ENCODE results near the gene TRAIP. TPM values are rescaled to one million over a fixed set of nuclear protein-coding genes. Genes with fewer than 3 reads are reported as not detected.

The TRAIP gene
- total and polyA plus RNA-seq, 2 donors (not counting 1 experiment from before 2014, with no cell fraction given): 5.0 to 8.7 TPM

- CTCF ChIA-PET: interaction anchor here (1.2 to 15.1 kb wide), 7 partner anchors 14 to 105 kb away, joined by 4 to 547 read pairs (median 15); partner anchors contain the start of genes AMIGO3, IP6K1 and UBA7
- POLR2A ChIA-PET: no interaction called here
- H3K27ac Mint-ChIP-seq: no peak overlapping the region
- intact Hi-C loops (cut with micrococcal nuclease): loop anchor here (5.0 kb wide), 1 partner anchor 426 kb away; no protein-coding TSS in a partner anchor
- Histone ChIP-seq H3K79me2 (ENCODE audit: control insufficient read depth, insufficient read depth, low read length) (peaks cover 10% of the 10 kb centered on the region), H3K36me3 (replicated peaks in 1 of 2; ENCODE audit: control extremely low read depth in 1 of 2, control insufficient read depth in 1 of 2, extremely low read depth in 1 of 2, insufficient read depth in 2 of 2, low read length in 1 of 2) (peaks cover 0 to 6% of the 10 kb centered on the region in 2 experiments), H3K27me3 (replicated peaks in 1 of 4; ENCODE audit: control extremely low read depth in 1 of 4, control insufficient read depth in 3 of 4, insufficient read depth in 4 of 4, low read length in 3 of 4) (peaks cover 0 to 3% (median 0%) of the 10 kb centered on the region in 4 experiments), H3K9ac (ENCODE audit: low read length) (no peak overlapping the region), H3K27ac (ENCODE audit: low read length in 2 of 2) (no peak overlapping the region), H3K4me3 (ENCODE audit: control extremely low read depth in 1 of 5, extremely low read depth in 1 of 5, insufficient read depth in 1 of 5, low read depth in 2 of 5, low read length in 4 of 5) (no peak overlapping the region), H3K4me1 (ENCODE audit: control insufficient read depth in 2 of 2, insufficient read depth in 2 of 2, low read length in 2 of 2) (peaks cover 24 to 29% of the 10 kb centered on the region in 2 donors), H4K20me1 (ENCODE audit: control insufficient read depth, insufficient read depth, low read length, poor library complexity, severe bottlenecking) (no peaks in the 10 kb centered on the region), H2AFZ (ENCODE audit: insufficient read depth, low read depth, low read length, poor library complexity, severe bottlenecking) (no peak overlapping the region), H3K4me2 (replicated peaks; ENCODE audit: low read depth, low read length, poor library complexity, severe bottlenecking) (no peak overlapping the region), H3K9me3 (ENCODE audit: control extremely low read depth in 1 of 3, control insufficient read depth in 2 of 3, insufficient read depth in 1 of 3, low read length in 2 of 3) (no peaks in the 10 kb centered on the region)
- peaks cover 35% of the 10 kb centered on the region for H3K4me1 Mint-ChIP-seq
- peaks cover 5% of the 10 kb centered on the region for H3K27me3 Mint-ChIP-seq
- H3K4me3 Mint-ChIP-seq: peak overlapping the region; percentile 86
- DNase-seq (no peak), ATAC-seq (ENCODE audit: low read depth) (no peak)
- H3K9me3 Mint-ChIP-seq (ENCODE audit: insufficient read depth): no peaks in the 10 kb centered on the region
- no peak for TF ChIP-seq EZH2 (IDR thresholded peaks at IDR 0.05; ENCODE audit: borderline replicate concordance, insufficient read depth, low read depth, low read length, poor library complexity, severe bottlenecking)
- TF ChIP-seq CTCF (IDR thresholded peaks at IDR 0.05): no peak
- 96% methylated on average over 2 of the region's 2 CpGs for WGBS (ENCODE audit: insufficient coverage)
Observed at GRCh38 chr3:49801160-49801559, 55.2 kb downstream of the TRAIP start.

GRCh38 chr3:49799761-49800160, 56.6 kb downstream of the TRAIP start, which contains the start of gene CDHR4:
TSS of gene CDHR4 (minus strand) at chr3:49799873. CDS start at chr3:49799812, 61 bp downstream.
- Histone ChIP-seq H3K79me2 (ENCODE audit: control insufficient read depth, insufficient read depth, low read length) (peaks cover 10% of the 10 kb centered on the region), H3K9ac (ENCODE audit: low read length) (no peak within 1 kb of the TSS), H3K36me3 (replicated peaks in 1 of 2; ENCODE audit: control extremely low read depth in 1 of 2, control insufficient read depth in 1 of 2, extremely low read depth in 1 of 2, insufficient read depth in 2 of 2, low read length in 1 of 2) (peaks cover 0 to 3% of the 10 kb centered on the region in 2 experiments), H3K27ac (ENCODE audit: low read length in 2 of 2) (no peak within 1 kb of the TSS), H4K20me1 (ENCODE audit: control insufficient read depth, insufficient read depth, low read length, poor library complexity, severe bottlenecking) (no peaks in the 10 kb centered on the region), H3K4me3 (ENCODE audit: control extremely low read depth in 1 of 5, extremely low read depth in 1 of 5, insufficient read depth in 1 of 5, low read depth in 2 of 5, low read length in 4 of 5) (no peak within 1 kb of the TSS), H3K27me3 (replicated peaks in 1 of 4; ENCODE audit: control extremely low read depth in 1 of 4, control insufficient read depth in 3 of 4, insufficient read depth in 4 of 4, low read length in 3 of 4) (peaks cover 0 to 3% (median 0%) of the 10 kb centered on the region in 4 experiments), H3K4me1 (ENCODE audit: control insufficient read depth in 2 of 2, insufficient read depth in 2 of 2, low read length in 2 of 2) (peaks cover 10 to 15% of the 10 kb centered on the region in 2 donors), H3K9me3 (ENCODE audit: control extremely low read depth in 1 of 3, control insufficient read depth in 2 of 3, insufficient read depth in 1 of 3, low read length in 2 of 3) (no peaks in the 10 kb centered on the region), H2AFZ (ENCODE audit: insufficient read depth, low read depth, low read length, poor library complexity, severe bottlenecking) (no peak within 1 kb of the TSS), H3K4me2 (replicated peaks; ENCODE audit: low read depth, low read length, poor library complexity, severe bottlenecking) (no peak within 1 kb of the TSS)
- ChIA-PET CTCF (interaction anchor here (15.1 kb wide), 1 partner anchor 37 kb away, joined by 547 read pairs; no protein-coding TSS in a partner anchor), POLR2A (no interaction called here)
- DNase-seq: no peak
- H3K27me3 Mint-ChIP-seq: peaks cover 5% of the 10 kb centered on the region
- no peak within 1 kb of the TSS for H3K4me3 Mint-ChIP-seq
- no peak for ATAC-seq (ENCODE audit: low read depth)
- intact Hi-C loops (cut with micrococcal nuclease): loop anchor here (5.0 kb wide), 1 partner anchor 428 kb away; no protein-coding TSS in a partner anchor
- no peaks in the 10 kb centered on the region for H3K9me3 Mint-ChIP-seq (ENCODE audit: insufficient read depth)
- 77% methylated on average over 3 of the region's 4 CpGs for WGBS (ENCODE audit: insufficient coverage)
- H3K27ac Mint-ChIP-seq: no peak within 1 kb of the TSS
- TF ChIP-seq CTCF (IDR thresholded peaks at IDR 0.05) (no peak), EZH2 (IDR thresholded peaks at IDR 0.05; ENCODE audit: borderline replicate concordance, insufficient read depth, low read depth, low read length, poor library complexity, severe bottlenecking) (no peak)
- H3K4me1 Mint-ChIP-seq: peaks cover 22% of the 10 kb centered on the region
